ENCODE results near the gene SYTL2. TPM values are rescaled to one million over a fixed set of nuclear protein-coding genes. Genes with fewer than 3 reads are reported as not detected.

SYTL2 gene
- total and polyA plus RNA-seq, 2 experiments from 2014 or later: 3.4 to 7.2 TPM

DNA sequence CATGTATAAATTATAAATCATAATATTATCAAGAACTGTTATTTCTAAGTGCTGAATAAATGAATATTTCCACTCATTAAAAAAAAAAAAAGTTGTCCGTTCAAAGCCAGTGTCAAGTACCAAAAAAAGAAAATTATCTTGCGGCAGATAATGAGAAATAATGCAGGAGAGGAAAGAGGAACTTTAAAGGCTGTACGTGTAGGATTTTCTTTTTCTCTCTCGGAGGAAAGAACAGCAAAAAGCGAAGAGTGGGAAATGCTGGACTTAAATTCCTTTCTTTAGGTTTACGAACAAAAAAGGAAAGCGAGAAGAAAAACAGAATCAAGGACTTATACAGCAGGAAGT lies 43.2 kb upstream of the SYTL2 start:
- Histone ChIP-seq H3F3A (replicated peaks; ENCODE audit: low read depth) (no peaks in the 10 kb centered on the region; the same call in 1 of the 2 replicates), H3K27me3 (ENCODE audit: insufficient read depth) (no peaks in the 10 kb centered on the region), H3K27ac (ENCODE audit: low read depth) (no peak overlapping the region), H3K79me2 (replicated peaks; ENCODE audit: insufficient read depth) (no peaks in the 10 kb centered on the region), H3K4me3 (peak overlapping the region; percentile 91), H2AFZ (peak overlapping the region; percentile 49), H3K4me2 (peak overlapping the region; percentile 80), H4K20me1 (replicated peaks; ENCODE audit: insufficient read depth) (no peaks in the 10 kb centered on the region), H3K36me3 (ENCODE audit: insufficient read depth) (peaks cover 5% of the 10 kb centered on the region; the same call in 1 of the 2 replicates), H3K4me1 (ENCODE audit: insufficient read depth) (peaks cover 9% of the 10 kb centered on the region), H3K9me2 (ENCODE audit: insufficient read depth) (0 out of 2 replicates have a peak, but pooled peaks cover 9% of the 10 kb centered on the region)
- Mint-ChIP-seq H3K27ac (peak overlapping the region; percentile 95; the same call in 1 of the 2 replicates), H3K36me3 (ENCODE audit: low read depth) (peaks cover 32% of the 10 kb centered on the region), H3K4me3 (peak overlapping the region; percentile 77), H3K27me3 (ENCODE audit: insufficient read depth, low read depth, poor library complexity) (peaks cover 8% of the 10 kb centered on the region), H3K4me1 (peaks cover 7% of the 10 kb centered on the region), H3K9me3 (peaks cover 31% of the 10 kb centered on the region)
- DNase-seq (ENCODE audit: low spot score) (no peak), ATAC-seq (no peak)
- TF ChIP-seq EZH2phosphoT487 (IDR thresholded peaks at IDR 0.05; ENCODE audit: unreplicated experiment) (no peak), CREB1 (CRISPR knock-in tag; IDR thresholded peaks at IDR 0.05; ENCODE audit: low read depth) (no peak), NANOG (IDR thresholded peaks at IDR 0.05; ENCODE audit: borderline replicate concordance) (no peak), ZNF331 (CRISPR knock-in tag; IDR thresholded peaks at IDR 0.05; ENCODE audit: low read depth) (no peak), JUNB (IDR thresholded peaks at IDR 0.05; ENCODE audit: unreplicated experiment) (no peak), ZNF114 (CRISPR knock-in tag; IDR thresholded peaks at IDR 0.05) (no peak), STAT1 (IDR thresholded peaks at IDR 0.05; ENCODE audit: unreplicated experiment) (no peak), POLR2AphosphoS5 (IDR thresholded peaks at IDR 0.05; ENCODE audit: low read depth) (no peak), EZH2 (IDR thresholded peaks at IDR 0.05; ENCODE audit: low read depth, unreplicated experiment) (no peak)
- TF ChIP-seq, protein P1, sequence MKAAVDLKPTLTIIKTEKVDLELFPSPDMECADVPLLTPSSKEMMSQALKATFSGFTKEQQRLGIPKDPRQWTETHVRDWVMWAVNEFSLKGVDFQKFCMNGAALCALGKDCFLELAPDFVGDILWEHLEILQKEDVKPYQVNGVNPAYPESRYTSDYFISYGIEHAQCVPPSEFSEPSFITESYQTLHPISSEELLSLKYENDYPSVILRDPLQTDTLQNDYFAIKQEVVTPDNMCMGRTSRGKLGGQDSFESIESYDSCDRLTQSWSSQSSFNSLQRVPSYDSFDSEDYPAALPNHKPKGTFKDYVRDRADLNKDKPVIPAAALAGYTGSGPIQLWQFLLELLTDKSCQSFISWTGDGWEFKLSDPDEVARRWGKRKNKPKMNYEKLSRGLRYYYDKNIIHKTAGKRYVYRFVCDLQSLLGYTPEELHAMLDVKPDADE (IDR thresholded peaks at IDR 0.05): no peak
- TF ChIP-seq, protein P2, sequence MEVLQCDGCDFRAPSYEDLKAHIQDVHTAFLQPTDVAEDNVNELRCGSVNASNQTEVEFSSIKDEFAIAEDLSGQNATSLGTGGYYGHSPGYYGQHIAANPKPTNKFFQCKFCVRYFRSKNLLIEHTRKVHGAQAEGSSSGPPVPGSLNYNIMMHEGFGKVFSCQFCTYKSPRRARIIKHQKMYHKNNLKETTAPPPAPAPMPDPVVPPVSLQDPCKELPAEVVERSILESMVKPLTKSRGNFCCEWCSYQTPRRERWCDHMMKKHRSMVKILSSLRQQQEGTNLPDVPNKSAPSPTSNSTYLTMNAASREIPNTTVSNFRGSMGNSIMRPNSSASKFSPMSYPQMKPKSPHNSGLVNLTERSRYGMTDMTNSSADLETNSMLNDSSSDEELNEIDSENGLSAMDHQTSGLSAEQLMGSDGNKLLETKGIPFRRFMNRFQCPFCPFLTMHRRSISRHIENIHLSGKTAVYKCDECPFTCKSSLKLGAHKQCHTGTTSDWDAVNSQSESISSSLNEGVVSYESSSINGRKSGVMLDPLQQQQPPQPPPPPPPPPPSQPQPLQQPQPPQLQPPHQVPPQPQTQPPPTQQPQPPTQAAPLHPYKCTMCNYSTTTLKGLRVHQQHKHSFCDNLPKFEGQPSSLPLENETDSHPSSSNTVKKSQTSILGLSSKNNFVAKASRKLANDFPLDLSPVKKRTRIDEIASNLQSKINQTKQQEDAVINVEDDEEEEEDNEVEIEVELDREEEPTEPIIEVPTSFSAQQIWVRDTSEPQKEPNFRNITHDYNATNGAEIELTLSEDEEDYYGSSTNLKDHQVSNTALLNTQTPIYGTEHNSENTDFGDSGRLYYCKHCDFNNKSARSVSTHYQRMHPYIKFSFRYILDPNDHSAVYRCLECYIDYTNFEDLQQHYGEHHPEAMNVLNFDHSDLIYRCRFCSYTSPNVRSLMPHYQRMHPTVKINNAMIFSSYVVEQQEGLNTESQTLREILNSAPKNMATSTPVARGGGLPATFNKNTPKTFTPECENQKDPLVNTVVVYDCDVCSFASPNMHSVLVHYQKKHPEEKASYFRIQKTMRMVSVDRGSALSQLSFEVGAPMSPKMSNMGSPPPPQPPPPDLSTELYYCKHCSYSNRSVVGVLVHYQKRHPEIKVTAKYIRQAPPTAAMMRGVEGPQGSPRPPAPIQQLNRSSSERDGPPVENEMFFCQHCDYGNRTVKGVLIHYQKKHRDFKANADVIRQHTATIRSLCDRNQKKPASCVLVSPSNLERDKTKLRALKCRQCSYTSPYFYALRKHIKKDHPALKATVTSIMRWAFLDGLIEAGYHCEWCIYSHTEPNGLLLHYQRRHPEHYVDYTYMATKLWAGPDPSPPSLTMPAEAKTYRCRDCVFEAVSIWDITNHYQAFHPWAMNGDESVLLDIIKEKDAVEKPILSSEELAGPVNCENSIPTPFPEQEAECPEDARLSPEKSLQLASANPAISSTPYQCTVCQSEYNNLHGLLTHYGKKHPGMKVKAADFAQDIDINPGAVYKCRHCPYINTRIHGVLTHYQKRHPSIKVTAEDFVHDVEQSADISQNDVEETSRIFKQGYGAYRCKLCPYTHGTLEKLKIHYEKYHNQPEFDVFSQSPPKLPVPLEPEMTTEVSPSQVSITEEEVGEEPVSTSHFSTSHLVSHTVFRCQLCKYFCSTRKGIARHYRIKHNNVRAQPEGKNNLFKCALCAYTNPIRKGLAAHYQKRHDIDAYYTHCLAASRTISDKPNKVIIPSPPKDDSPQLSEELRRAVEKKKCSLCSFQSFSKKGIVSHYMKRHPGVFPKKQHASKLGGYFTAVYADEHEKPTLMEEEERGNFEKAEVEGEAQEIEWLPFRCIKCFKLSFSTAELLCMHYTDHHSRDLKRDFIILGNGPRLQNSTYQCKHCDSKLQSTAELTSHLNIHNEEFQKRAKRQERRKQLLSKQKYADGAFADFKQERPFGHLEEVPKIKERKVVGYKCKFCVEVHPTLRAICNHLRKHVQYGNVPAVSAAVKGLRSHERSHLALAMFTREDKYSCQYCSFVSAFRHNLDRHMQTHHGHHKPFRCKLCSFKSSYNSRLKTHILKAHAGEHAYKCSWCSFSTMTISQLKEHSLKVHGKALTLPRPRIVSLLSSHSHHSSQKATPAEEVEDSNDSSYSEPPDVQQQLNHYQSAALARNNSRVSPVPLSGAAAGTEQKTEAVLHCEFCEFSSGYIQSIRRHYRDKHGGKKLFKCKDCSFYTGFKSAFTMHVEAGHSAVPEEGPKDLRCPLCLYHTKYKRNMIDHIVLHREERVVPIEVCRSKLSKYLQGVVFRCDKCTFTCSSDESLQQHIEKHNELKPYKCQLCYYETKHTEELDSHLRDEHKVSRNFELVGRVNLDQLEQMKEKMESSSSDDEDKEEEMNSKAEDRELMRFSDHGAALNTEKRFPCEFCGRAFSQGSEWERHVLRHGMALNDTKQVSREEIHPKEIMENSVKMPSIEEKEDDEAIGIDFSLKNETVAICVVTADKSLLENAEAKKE (CRISPR knock-in tag; IDR thresholded peaks at IDR 0.05): no peak
- TF ChIP-seq, protein P3, sequence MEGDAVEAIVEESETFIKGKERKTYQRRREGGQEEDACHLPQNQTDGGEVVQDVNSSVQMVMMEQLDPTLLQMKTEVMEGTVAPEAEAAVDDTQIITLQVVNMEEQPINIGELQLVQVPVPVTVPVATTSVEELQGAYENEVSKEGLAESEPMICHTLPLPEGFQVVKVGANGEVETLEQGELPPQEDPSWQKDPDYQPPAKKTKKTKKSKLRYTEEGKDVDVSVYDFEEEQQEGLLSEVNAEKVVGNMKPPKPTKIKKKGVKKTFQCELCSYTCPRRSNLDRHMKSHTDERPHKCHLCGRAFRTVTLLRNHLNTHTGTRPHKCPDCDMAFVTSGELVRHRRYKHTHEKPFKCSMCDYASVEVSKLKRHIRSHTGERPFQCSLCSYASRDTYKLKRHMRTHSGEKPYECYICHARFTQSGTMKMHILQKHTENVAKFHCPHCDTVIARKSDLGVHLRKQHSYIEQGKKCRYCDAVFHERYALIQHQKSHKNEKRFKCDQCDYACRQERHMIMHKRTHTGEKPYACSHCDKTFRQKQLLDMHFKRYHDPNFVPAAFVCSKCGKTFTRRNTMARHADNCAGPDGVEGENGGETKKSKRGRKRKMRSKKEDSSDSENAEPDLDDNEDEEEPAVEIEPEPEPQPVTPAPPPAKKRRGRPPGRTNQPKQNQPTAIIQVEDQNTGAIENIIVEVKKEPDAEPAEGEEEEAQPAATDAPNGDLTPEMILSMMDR (conservative IDR thresholded peaks at IDR 0.05; ENCODE audit: low read depth in 2 of 2): no peak
- TF ChIP-seq, protein P4, sequence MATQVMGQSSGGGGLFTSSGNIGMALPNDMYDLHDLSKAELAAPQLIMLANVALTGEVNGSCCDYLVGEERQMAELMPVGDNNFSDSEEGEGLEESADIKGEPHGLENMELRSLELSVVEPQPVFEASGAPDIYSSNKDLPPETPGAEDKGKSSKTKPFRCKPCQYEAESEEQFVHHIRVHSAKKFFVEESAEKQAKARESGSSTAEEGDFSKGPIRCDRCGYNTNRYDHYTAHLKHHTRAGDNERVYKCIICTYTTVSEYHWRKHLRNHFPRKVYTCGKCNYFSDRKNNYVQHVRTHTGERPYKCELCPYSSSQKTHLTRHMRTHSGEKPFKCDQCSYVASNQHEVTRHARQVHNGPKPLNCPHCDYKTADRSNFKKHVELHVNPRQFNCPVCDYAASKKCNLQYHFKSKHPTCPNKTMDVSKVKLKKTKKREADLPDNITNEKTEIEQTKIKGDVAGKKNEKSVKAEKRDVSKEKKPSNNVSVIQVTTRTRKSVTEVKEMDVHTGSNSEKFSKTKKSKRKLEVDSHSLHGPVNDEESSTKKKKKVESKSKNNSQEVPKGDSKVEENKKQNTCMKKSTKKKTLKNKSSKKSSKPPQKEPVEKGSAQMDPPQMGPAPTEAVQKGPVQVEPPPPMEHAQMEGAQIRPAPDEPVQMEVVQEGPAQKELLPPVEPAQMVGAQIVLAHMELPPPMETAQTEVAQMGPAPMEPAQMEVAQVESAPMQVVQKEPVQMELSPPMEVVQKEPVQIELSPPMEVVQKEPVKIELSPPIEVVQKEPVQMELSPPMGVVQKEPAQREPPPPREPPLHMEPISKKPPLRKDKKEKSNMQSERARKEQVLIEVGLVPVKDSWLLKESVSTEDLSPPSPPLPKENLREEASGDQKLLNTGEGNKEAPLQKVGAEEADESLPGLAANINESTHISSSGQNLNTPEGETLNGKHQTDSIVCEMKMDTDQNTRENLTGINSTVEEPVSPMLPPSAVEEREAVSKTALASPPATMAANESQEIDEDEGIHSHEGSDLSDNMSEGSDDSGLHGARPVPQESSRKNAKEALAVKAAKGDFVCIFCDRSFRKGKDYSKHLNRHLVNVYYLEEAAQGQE (IDR thresholded peaks at IDR 0.05; ENCODE audit: unreplicated experiment): no peak

All from GM23338 (cell line).